CD14-positive monocyte (primary cell): ENCODE measurements around the gene ADAMTSL3. TPM values are rescaled to one million over a fixed set of nuclear protein-coding genes. Genes with fewer than 3 reads are reported as not detected.

Experiments
- DNase-seq, 3 donors: peaks; one replicate each; pipeline ENCODE4 v3.0.0-alpha.2; 2011 to 2022
- H2AFZ ChIP-seq: 2 replicates; pipeline ENCODE4 v1.6.0; 2012; ENCODE audit warnings: mild to moderate bottlenecking, low read depth, low read length, inconsistent platforms; ENCODE audit not compliant: insufficient read depth, poor library complexity, severe bottlenecking
- H3K27ac ChIP-seq, 2 donors: 1 replicate in 1 of 2; 2 replicates in 1 of 2; pipeline ENCODE4 v1.5.1; 2012 to 2013; ENCODE audit warnings: low read length in 2 of 2, control low read depth in 1 of 2, inconsistent platforms in 1 of 2, low read depth in 1 of 2, mild to moderate bottlenecking in 1 of 2
- H3K27me3 ChIP-seq, 2 donors: one replicate each; pipeline versions ENCODE4 v1.6.0 to v1.6.1; 2011 to 2013; ENCODE audit warnings: low read length in 2 of 2; ENCODE audit not compliant: control insufficient read depth in 2 of 2, insufficient read depth in 2 of 2
- H3K36me3 ChIP-seq, 2 donors: replicated peaks in 1 of 2; 1 replicate in 1 of 2; 2 replicates in 1 of 2; pipeline versions ENCODE4 v1.5.1 to v1.6.1; 2012 to 2013; ENCODE audit warnings: low read length in 2 of 2, control low read depth in 1 of 2, inconsistent platforms in 1 of 2, mild to moderate bottlenecking in 1 of 2; ENCODE audit not compliant: insufficient read depth in 2 of 2, control insufficient read depth in 1 of 2
- H3K4me1 ChIP-seq, 2 donors: 1 replicate in 1 of 2; 2 replicates in 1 of 2; pipeline versions ENCODE4 v1.5.1 to v1.6.1; 2012 to 2013; ENCODE audit warnings: low read length in 2 of 2, control low read depth in 1 of 2, inconsistent platforms in 1 of 2, mild to moderate bottlenecking in 1 of 2, moderate library complexity in 1 of 2; ENCODE audit not compliant: insufficient read depth in 2 of 2, control insufficient read depth in 1 of 2
- H3K4me2 ChIP-seq: replicated peaks from 2 replicates; pipeline ENCODE3; 2012; ENCODE audit warnings: low read length, moderate library complexity, mild to moderate bottlenecking; ENCODE audit not compliant: poor library complexity, severe bottlenecking; ENCODE audit errors: extremely low read depth
- H3K4me3 ChIP-seq, 3 experiments: fragments of 200-600 bp in 1 of 3; sonication (generic) in 1 of 3; replicated peaks in 1 of 3; 1 replicate in 2 of 3; 2 replicates in 1 of 3; pipeline ENCODE4 v1.5.1; 2011 to 2013; ENCODE audit warnings: low read length in 3 of 3, mild to moderate bottlenecking in 3 of 3, control low read depth in 2 of 3, low read depth in 2 of 3, inconsistent platforms in 1 of 3, moderate library complexity in 1 of 3
- H3K79me2 ChIP-seq: 2 replicates; pipeline ENCODE4 v1.6.0; 2012; ENCODE audit warnings: mild to moderate bottlenecking, control low read depth, inconsistent platforms, low read length, moderate library complexity; ENCODE audit not compliant: insufficient read depth
- H3K9ac ChIP-seq: 2 replicates; pipeline ENCODE4 v1.6.0; 2017; ENCODE audit warnings: low read length, mild to moderate bottlenecking; ENCODE audit not compliant: insufficient read depth, poor library complexity, severe bottlenecking
- H3K9me3 ChIP-seq, 2 donors: replicated peaks in 1 of 2; 1 replicate in 1 of 2; 2 replicates in 1 of 2; pipeline versions ENCODE4 v1.5.1 to v1.6.1; 2012 to 2013; ENCODE audit warnings: low read length in 2 of 2, control low read depth in 1 of 2; ENCODE audit not compliant: control insufficient read depth in 1 of 2, insufficient read depth in 1 of 2
- H4K20me1 ChIP-seq: 2 replicates; pipeline ENCODE4 v1.6.0; 2012; ENCODE audit warnings: mild to moderate bottlenecking, low read length, control low read depth, moderate library complexity; ENCODE audit not compliant: insufficient read depth
- H3K27ac Mint-ChIP-seq, 7 donors: one replicate each; pipeline ENCODE4 v1.8.0; 2020; ENCODE audit warnings: mild to moderate bottlenecking in 7 of 7, mixed read lengths in 7 of 7, moderate library complexity in 6 of 7, inconsistent platforms in 2 of 7
- H3K27me3 Mint-ChIP-seq, 3 donors: one replicate each; pipeline ENCODE4 v1.8.0; 2021 to 2022; ENCODE audit warnings: low read depth in 3 of 3, mild to moderate bottlenecking in 3 of 3, mixed read lengths in 3 of 3, moderate library complexity in 3 of 3, inconsistent platforms in 1 of 3
- H3K36me3 Mint-ChIP-seq, 2 donors: one replicate each; pipeline ENCODE4 v1.8.0; 2020; ENCODE audit warnings: mixed read lengths in 2 of 2, inconsistent platforms in 1 of 2, mild to moderate bottlenecking in 1 of 2
- H3K4me1 Mint-ChIP-seq: one replicate; pipeline ENCODE4 v1.8.0; 2020; ENCODE audit warnings: mild to moderate bottlenecking, mixed read lengths
- H3K4me3 Mint-ChIP-seq, 2 donors: one replicate each; pipeline ENCODE4 v1.8.0; 2020; ENCODE audit warnings: mild to moderate bottlenecking in 2 of 2, mixed read lengths in 2 of 2, moderate library complexity in 1 of 2
- H3K9me3 Mint-ChIP-seq, 7 donors: one replicate each; pipeline ENCODE4 v1.8.0; 2020 to 2022; ENCODE audit warnings: mixed read lengths in 7 of 7, mild to moderate bottlenecking in 6 of 7, moderate library complexity in 6 of 7, inconsistent platforms in 2 of 7
- CTCF ChIP-seq: fragments of 200-600 bp; IDR thresholded peaks from one replicate; pipeline ENCODE4 v1.8.0; 2022; ENCODE audit warnings: antibody characterized with exemption, mild to moderate bottlenecking
- WGBS: methylation state at CpG from one replicate; pipeline ENCODE4 v1.1.5; 2013; ENCODE audit warnings: missing lambda C conversion rate; ENCODE audit not compliant: insufficient coverage; 5-methylcytosine and 5-hydroxymethylcytosine counted together
- intact Hi-C, 2 donors: fragments of 100-400 bp; cut with micrococcal nuclease; formaldehyde crosslinking; loops; one replicate each; pipeline versions ENCODE4 v1.15.0 to v1.15.1; 2023
- polyA plus RNA-seq, 3 donors: library from polyadenylated mRNA; depleted of rRNA in 1 of 3; unstranded in 2 of 3; stranded (reverse) in 1 of 3; fragments of 300-500 nt in 2 of 3; fragments of >200 nt in 1 of 3; fragmentation: Illumina TruSeq in 2 of 3; gene quantifications; 1 replicate in 2 of 3; 2 replicates in 1 of 3; pipeline ENCODE4 v1.2.3, GENCODE V29; 2012 to 2021

The ADAMTSL3 gene
- polyA plus RNA-seq, 3 donors = not detected

GRCh38 chr15:83665480-83665879, 11.6 kb downstream of the ADAMTSL3 start:
- Histone ChIP-seq H3K4me1 (no peaks in the 10 kb centered on the region), H4K20me1 (no peaks in the 10 kb centered on the region), H3K36me3 (no peaks in the 10 kb centered on the region), H3K79me2 (no peaks in the 10 kb centered on the region), H3K9me3 (peaks cover 0 to 3% of the 10 kb centered on the region in 2 donors), H3K27me3 (no peaks in the 10 kb centered on the region), H3K4me2 (no peak overlapping the region), H3K27ac (no peak overlapping the region), H3K9ac (no peak overlapping the region), H3K4me3 (no peak overlapping the region), H2AFZ (no peak overlapping the region)
- no peak for TF ChIP-seq CTCF
- intact Hi-C loops = no loop called here
- WGBS = no CpG with 5 or more reads among the region's 3 CpGs
- Mint-ChIP-seq H3K27ac (no peak overlapping the region), H3K4me3 (no peak overlapping the region), H3K4me1 (no peaks in the 10 kb centered on the region), H3K9me3 (peaks cover 0 to 12% (median 3%) of the 10 kb centered on the region in 7 donors), H3K36me3 (no peaks in the 10 kb centered on the region), H3K27me3 (peaks cover 0 to 2% (median 2%) of the 10 kb centered on the region in 3 donors)
- no peak for DNase-seq

DNA sequence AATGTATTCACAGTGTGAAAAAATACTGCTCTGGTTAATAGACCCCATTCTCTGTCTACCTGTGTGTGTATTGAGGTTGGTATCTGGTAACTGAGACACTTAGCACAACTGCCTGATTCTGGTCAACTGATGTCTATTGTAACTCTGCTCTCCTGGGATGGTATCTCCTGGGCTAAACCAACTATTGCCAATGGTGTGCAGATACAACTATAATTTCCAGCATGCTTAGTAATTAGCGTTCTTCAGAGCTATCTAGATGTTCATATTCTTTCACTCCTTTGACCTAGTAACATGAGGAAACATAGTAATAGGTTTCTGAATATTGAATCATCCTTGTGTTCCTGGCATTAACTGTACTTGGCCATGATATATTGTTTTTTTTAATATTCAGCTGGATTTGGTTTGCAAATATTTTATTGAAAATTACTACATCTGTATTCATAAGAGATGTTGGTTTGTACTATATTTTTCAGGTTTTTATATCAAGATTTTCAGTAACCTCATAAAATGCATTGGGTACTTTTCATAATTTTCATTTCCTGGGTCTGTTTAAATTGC, 16.8 kb downstream of the ADAMTSL3 start:
- Mint-ChIP-seq H3K27me3 (peaks cover 0 to 4% (median 3%) of the 10 kb centered on the region in 3 donors), H3K36me3 (no peaks in the 10 kb centered on the region), H3K27ac (no peak overlapping the region), H3K4me1 (no peaks in the 10 kb centered on the region), H3K9me3 (peaks cover 0 to 17% (median 0%) of the 10 kb centered on the region in 7 donors), H3K4me3 (no peak overlapping the region)
- H3K4me1 ChIP-seq = no peaks in the 10 kb centered on the region
- no peak overlapping the region for H3K4me2 ChIP-seq
- no peak overlapping the region for H2AFZ ChIP-seq
- no peak for TF ChIP-seq CTCF
- no peak for DNase-seq
- no peaks in the 10 kb centered on the region for H3K36me3 ChIP-seq
- no peaks in the 10 kb centered on the region for H4K20me1 ChIP-seq
- WGBS = no CpG with 5 or more reads among the region's 1 CpG
- H3K27ac ChIP-seq = no peak overlapping the region
- no peaks in the 10 kb centered on the region for H3K27me3 ChIP-seq
- no peaks in the 10 kb centered on the region for H3K9me3 ChIP-seq
- intact Hi-C loops = no loop called here
- no peak overlapping the region for H3K4me3 ChIP-seq
- no peak overlapping the region for H3K9ac ChIP-seq
- no peaks in the 10 kb centered on the region for H3K79me2 ChIP-seq
